ENCODE data around the gene LAG3.

DNA sequence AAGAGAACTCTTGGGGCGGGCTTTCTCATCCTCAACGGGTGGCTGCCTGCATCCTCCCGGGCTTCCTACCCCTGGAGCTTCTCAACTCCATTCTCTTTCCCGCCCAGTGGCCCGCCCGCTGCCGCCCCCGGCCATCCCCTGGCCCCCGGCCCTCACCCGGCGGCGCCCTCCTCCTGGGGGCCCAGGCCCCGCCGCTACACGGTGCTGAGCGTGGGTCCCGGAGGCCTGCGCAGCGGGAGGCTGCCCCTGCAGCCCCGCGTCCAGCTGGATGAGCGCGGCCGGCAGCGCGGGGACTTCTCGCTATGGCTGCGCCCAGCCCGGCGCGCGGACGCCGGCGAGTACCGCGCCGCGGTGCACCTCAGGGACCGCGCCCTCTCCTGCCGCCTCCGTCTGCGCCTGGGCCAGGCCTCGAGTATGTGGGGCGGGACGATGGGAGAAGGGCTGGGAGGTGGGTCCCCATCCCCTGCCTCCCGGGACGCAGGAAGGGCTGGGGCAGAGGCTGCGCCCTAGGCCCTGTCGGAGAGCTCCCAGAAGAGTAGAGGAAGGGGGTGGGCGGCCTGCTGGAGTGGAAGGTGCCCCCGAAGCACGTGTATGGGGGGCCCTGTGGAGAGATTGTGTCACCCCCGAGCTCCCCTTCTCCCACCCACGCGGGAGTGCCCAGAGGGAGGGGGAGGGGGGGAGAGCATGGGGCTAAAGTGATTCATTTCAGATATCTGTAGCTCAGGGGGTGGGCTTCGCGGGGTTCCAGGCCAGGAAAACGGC is 1.5 kb downstream of the LAG3 start:
- TF ChIP-seq, protein P1, sequence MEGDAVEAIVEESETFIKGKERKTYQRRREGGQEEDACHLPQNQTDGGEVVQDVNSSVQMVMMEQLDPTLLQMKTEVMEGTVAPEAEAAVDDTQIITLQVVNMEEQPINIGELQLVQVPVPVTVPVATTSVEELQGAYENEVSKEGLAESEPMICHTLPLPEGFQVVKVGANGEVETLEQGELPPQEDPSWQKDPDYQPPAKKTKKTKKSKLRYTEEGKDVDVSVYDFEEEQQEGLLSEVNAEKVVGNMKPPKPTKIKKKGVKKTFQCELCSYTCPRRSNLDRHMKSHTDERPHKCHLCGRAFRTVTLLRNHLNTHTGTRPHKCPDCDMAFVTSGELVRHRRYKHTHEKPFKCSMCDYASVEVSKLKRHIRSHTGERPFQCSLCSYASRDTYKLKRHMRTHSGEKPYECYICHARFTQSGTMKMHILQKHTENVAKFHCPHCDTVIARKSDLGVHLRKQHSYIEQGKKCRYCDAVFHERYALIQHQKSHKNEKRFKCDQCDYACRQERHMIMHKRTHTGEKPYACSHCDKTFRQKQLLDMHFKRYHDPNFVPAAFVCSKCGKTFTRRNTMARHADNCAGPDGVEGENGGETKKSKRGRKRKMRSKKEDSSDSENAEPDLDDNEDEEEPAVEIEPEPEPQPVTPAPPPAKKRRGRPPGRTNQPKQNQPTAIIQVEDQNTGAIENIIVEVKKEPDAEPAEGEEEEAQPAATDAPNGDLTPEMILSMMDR (IDR thresholded peaks at IDR 0.05; ENCODE audit: insufficient read depth, low read length, poor library complexity, severe bottlenecking), result no peak
- no peak for TF ChIP-seq EZH2phosphoT487 (conservative IDR thresholded peaks at IDR 0.05; ENCODE audit: low read length)
